Astrocyte (in vitro differentiated cells and primary cell): ENCODE data around the gene RIPOR2.

Experiments used
- EZH2 ChIP-seq: IDR thresholded peaks from 2 replicates; pipeline ENCODE4 v1.6.1; 2012; ENCODE audit warnings: mild to moderate bottlenecking, low read length, inconsistent platforms; ENCODE audit not compliant: insufficient read depth
- TF ChIP-seq, protein P1 (sequence below): IDR thresholded peaks from 2 replicates; pipeline ENCODE4 v1.5.1; 2011; ENCODE audit warnings: low read depth, mild to moderate bottlenecking, inconsistent platforms, low read length, moderate library complexity; ENCODE audit not compliant: insufficient read depth

DNA sequence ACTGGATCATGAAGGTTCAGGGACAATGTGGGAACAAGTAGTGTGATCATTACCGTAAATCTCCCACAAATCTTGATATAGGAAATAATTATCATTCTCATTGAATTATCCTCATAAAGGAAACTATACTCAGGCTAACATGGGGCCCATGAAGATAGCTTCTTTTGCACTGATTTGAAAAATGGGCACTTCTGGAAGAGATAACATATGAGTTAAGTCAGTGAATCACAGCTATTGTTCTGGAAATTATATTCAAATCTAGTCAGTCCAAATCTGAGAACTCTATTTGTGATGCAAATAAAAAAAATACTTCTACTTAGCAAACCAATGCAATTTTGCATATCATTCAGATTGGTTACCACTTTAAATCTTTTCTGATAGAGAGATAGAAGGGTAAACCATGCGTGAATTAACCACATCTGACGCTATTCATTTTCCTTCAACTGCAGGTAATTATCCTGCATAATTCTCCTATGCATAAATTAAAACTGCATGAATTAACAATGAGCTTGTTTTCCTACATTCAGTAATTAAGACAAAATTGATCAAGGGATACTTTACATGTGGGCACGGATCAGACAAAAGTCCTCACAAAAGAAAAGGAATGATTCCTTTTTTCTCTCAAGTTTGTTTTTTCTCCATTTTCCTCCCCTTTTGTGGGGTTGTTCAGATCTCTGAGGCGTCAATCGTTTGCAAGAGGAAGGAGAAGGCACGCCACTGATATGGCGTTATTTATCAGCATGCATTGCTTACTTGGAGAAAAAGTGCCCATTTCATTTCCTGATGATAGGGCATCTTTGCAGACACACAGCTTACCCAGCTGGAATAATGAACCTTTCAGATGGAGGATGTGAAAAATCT is 36.4 kb downstream of the RIPOR2 start:
- TF ChIP-seq, protein P1, sequence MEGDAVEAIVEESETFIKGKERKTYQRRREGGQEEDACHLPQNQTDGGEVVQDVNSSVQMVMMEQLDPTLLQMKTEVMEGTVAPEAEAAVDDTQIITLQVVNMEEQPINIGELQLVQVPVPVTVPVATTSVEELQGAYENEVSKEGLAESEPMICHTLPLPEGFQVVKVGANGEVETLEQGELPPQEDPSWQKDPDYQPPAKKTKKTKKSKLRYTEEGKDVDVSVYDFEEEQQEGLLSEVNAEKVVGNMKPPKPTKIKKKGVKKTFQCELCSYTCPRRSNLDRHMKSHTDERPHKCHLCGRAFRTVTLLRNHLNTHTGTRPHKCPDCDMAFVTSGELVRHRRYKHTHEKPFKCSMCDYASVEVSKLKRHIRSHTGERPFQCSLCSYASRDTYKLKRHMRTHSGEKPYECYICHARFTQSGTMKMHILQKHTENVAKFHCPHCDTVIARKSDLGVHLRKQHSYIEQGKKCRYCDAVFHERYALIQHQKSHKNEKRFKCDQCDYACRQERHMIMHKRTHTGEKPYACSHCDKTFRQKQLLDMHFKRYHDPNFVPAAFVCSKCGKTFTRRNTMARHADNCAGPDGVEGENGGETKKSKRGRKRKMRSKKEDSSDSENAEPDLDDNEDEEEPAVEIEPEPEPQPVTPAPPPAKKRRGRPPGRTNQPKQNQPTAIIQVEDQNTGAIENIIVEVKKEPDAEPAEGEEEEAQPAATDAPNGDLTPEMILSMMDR, result no peak
- no peak for TF ChIP-seq EZH2
